NCI-H2227 treated with DMSO at 0.1 percent for 48 hours (cell line): ENCODE results near the gene CDKAL1.
"Not testable (repeated sequence)": the region's sequence is repeated elsewhere in the genome, so short reads cannot be mapped to it uniquely, and the experiment has no call there.

Experiments used
- DNase-seq: peaks from one replicate; lab custom pipeline; 2025; lab: John Stamatoyannopoulos, UW

CDKAL1 gene

GRCh38 chr6:20554326-20554725, 20.1 kb downstream of the CDKAL1 start:
- DNase-seq = no peak

DNA sequence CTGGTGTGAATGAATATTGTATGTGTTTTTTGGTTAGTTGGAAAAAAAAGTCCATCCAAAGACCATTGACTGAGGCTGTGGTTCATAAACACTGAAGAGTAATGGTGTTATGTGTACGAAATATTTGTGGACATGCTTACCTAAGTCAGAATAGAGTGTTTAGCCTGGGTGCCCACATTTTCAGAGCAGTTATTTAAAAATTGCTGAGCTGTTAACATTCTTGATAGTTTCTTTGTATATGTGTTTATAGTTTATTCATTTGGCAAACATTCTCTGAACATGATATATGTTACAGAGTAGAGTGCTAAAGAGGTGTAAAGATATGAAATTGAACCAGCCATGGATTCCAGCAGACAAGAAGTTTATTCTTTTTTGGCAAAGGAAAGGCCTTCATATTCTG, 20.6 kb downstream of the CDKAL1 start:
- no peak for DNase-seq

- DNase-seq = no peak
These were observed 25.8 kb downstream of the CDKAL1 start for GRCh38 chr6:20559924-20560551.

DNA sequence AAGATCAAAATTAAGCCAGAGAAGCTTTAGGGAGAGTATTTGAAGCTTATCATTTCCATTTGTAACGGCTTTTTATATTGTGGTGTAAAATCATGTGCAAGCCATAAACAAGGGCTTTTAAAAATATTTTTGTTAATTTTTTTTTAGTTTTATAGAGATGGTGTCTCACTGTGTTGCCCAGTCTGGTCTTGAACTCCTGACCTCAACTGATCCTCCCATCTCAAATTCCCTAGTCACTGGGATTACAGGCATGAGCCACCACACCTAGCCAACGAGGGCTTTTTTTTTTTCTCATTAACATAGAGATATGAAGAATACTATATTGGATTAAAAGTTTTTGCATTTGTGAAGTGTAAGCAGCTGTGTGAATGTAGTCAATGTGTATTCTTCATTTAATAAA, 29.1 kb downstream of the CDKAL1 start:
- no peak for DNase-seq

DNA sequence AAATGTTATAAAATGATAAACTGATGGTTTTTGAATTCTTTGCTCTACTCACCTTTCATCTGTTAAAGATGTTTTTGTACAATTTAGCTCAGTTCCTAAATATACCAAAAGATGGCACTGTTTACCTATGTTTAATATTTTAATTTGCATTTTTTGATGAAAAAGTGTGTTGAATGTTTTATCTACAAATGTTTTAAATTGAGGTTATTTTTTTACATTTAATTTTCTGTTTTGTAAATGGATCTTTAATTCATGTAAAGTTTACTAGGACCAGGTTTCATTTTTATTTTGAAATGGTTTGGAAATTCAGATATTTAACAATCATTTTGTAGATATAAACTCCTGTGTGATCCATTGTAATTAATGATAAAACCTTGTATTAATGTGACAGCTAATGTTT, 30.0 kb downstream of the CDKAL1 start:
- DNase-seq = peak; percentile 52

DNA sequence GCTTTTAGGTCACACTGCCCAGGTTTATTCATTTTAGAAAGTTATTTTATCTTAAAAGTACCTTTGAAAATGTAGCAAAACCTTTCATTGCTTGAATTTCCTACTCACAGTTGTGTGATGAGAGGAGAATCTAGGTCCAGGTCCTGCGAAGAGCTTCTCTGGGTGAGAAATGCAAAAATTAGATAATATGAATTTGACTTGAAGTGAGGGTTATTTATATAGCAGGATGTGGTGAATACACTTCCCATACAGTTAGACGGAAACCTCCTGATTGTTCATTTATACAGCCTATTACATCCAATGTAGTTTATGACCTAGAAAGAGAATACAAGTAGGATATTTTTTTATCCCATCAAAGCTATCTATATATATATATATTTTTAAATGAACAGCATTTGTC, 30.5 kb downstream of the CDKAL1 start:
- DNase-seq = no peak

GRCh38 chr6:20565342-20565741, 31.1 kb downstream of the CDKAL1 start:
- no peak for DNase-seq

DNA sequence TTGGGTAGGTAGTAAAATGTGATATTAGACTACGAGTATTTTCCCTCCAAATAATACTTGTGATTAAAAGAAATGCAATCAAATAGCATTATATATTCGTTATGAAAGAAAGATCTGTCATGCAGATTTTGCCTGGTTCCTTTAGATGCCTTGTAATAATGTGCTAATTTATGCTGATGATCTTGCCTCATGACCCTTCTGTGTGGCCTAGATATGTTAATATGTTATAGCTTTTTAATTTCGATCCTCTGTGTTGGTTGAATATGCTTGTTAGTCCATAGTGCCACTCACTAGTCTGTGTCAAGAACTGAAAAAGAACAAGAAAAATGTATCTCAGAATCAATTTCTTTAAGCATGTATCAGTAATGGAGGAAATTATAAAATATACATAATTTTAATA, 31.9 kb downstream of the CDKAL1 start:
- no peak for DNase-seq

DNA sequence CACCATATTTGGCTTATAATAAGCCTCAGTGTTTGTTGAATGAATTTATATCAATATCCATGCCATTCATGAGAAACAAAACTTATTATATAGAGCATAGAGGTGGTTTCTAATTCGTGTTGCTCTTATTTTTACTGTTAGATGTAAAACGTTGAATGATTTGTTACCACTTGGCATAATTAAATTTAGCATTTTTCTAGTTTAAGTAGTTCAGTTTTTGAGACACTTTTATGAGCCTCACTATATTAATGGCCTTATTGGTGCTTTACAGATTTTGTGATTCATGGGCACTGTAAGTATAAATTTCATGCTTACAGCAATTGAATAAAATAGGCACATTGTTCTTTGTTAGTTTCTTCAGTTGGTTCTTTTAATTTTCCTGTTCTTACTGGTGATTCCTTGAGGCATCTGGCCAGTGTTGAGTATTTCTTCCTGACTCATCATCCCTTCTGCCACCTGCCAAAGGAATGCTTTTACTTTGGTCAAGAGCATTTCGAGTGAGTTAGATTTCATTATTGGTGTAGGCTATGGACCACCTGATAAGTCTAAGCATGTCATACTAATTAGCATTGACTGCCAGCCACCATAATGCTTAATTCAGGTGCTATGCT, 34.8 kb downstream of the CDKAL1 start:
- no peak for DNase-seq

- no peak for DNase-seq
These were observed 37.0 kb downstream of the CDKAL1 start for GRCh38 chr6:20571261-20571660.

- no peak for DNase-seq
These were observed 38.0 kb downstream of the CDKAL1 start for GRCh38 chr6:20572288-20572687.

GRCh38 chr6:20572940-20573339, 38.7 kb downstream of the CDKAL1 start:
- DNase-seq = no peak

DNA sequence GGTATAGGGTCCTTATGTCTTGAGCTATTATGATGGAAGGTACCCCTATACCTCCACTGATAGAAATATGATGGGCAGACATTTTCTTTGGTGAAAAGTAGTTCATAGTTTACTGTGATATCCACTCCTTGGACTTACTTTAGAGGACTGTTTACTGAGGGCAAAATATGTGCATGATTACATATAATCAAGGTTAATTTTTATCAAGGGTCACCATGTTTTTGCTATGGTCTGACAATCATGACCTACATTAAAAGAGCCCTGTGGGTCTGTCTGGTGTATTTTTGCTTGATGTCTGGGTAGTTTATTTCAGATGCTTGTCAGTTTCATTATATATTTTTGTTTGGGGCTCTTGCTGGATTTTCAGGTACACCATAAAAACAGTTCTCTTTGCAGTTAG, 40.1 kb downstream of the CDKAL1 start:
- no peak for DNase-seq

GRCh38 chr6:20575125-20575524, 40.9 kb downstream of the CDKAL1 start:
- no peak for DNase-seq

DNA sequence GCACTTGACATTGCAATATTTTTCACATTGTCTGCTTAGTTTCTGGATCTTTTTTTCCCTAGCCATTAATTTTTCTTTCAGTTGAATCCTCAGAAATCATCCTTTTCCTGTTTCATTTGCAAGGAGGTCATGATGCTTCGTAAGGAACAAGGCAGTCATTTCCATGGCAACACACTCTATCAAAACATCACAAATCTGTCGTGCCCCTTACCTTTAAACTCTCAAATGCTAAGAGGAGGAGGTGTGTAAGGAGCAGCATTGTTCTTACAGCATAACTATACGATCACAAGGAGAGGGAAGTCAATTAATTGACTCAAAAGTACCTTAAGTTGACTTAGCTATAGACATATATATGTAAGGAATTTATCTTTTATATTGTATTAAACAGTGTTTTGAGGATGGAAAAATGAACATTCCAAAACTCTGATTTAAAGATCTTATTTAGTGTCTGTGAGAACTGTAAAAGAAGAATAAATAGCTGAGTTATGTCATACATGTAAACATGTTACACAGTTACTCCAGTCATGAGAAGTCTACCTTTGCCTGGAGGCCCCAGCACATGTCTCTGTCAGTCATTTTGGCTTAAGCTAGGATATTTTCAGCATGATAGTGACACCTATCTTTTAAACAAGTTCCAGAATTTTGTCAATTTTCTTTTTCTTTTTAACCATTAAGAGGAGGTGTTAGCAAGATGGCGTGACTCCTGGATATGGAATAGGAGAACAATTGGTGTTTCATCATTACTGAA, 41.6 kb downstream of the CDKAL1 start:
- peak; percentile 35 for DNase-seq

- DNase-seq = no peak
These were observed 43.0 kb downstream of the CDKAL1 start for GRCh38 chr6:20577173-20577688.

GRCh38 chr6:20581070-20581469, 46.8 kb downstream of the CDKAL1 start:
- DNase-seq = no peak

- no peak for DNase-seq
These were observed 48.6 kb downstream of the CDKAL1 start for GRCh38 chr6:20582586-20583443.

- no peak for DNase-seq
These were observed 49.2 kb downstream of the CDKAL1 start for GRCh38 chr6:20583444-20583800.

DNA sequence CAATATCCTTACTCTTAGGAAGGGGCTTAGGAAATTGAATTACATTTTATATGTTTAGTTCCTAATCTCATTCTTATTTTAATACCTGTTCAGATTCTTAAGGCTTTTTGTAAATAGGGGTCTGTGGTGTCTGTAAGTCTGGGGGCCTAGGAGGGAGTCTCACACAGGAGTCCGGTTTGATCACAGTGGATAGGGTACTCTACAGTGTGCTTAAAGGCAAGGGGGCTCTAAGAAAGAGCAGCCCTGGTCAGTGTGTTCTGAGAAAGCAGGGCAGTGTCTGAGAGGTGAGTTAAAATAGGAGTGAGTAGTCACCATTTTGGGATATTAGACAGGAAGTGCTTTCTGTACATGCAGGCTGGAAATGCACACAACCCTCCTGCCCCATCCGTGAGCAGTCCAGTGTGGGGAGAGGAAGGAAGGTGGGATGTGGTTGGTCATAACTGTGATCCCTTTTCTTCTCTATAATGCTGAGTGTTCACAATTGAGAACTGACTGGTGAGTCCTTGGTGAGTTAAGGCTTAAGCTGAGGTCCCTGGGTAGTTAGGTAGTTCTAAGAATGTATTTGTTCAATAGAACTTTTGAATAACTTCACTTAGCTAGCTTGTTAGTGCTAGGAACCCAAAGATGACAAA, 50.0 kb downstream of the CDKAL1 start:
- no peak for DNase-seq

GRCh38 chr6:20589266-20589665, 55.0 kb downstream of the CDKAL1 start:
- DNase-seq = no peak

DNA sequence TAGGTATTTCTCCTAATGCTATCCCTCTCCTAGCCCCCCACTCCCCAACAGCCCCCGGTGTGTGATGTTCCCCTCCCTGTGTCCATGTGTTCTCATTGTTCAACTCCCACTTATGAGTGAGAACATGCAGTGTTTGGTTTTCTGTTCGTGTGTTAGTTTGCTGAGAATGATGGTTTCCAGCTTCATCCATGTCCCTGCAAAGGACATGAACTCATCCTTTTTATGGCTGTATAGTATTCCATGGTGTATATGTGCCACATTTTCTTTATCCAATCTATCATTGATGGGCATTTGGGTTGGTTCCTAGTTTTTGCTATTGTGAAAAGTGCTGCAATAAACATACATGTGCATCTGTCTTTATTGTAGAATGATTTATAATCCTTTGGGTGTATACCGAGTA, 56.2 kb downstream of the CDKAL1 start:
- DNase-seq = not testable (repeated sequence)
